ENCODE results near the gene FBXW8.

The FBXW8 gene

DNA sequence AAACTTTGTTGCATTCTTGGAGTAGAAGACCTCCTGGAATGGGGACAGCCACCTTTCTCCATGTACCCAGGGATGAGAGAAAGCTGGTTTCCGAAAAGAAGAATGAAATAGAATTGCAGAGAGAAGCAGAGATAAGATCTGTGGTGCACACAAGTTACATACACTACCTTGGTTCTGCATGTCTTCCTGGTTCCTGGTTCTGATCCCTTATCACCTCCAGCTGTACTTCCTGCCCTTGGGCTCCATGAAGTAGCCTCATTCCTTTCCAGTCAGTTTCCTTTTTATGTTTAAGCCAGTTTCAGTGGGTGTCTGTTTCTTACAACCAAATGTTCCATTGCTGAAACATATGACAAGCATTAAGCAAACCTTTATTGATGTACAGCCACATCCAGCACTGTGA, 69.3 kb downstream of the FBXW8 start:
- Histone ChIP-seq H3K9me3 (ENCODE audit: control insufficient read depth in 1 of 2, low read length in 2 of 2) (no peaks in the 10 kb centered on the region), H3K27me3 (ENCODE audit: low read depth, low read length) (no peaks in the 10 kb centered on the region), H3K36me3 (ENCODE audit: control insufficient read depth in 1 of 2, insufficient read depth in 2 of 2, low read length in 2 of 2) (no peaks in the 10 kb centered on the region), H3K27ac (ENCODE audit: low read length) (no peak overlapping the region), H3K4me3 (ENCODE audit: low read depth in 1 of 2, low read length in 2 of 2) (no peak overlapping the region), H3K4me1 (ENCODE audit: control insufficient read depth in 1 of 2, insufficient read depth in 2 of 2, low read length in 2 of 2) (peaks cover 0 to 6% of the 10 kb centered on the region in 2 donors)

GRCh38 chr12:116982791-116983411, 72.2 kb downstream of the FBXW8 start:
- peak overlapping the region in 1 of 2 donors; percentile 17 for H3K4me3 ChIP-seq (ENCODE audit: low read depth in 1 of 2, low read length in 2 of 2)
- H3K9me3 ChIP-seq (ENCODE audit: control insufficient read depth in 1 of 2, low read length in 2 of 2), result no peaks in the 10 kb centered on the region
- H3K27ac ChIP-seq (ENCODE audit: low read length), result peak overlapping the region; percentile 35
- no peaks in the 10 kb centered on the region for H3K27me3 ChIP-seq (ENCODE audit: low read depth, low read length)
- H3K4me1 ChIP-seq (ENCODE audit: control insufficient read depth in 1 of 2, insufficient read depth in 2 of 2, low read length in 2 of 2), result peaks cover 0 to 6% of the 10 kb centered on the region in 2 donors
- peaks cover 0 to 5% of the 10 kb centered on the region in 2 donors for H3K36me3 ChIP-seq (ENCODE audit: control insufficient read depth in 1 of 2, insufficient read depth in 2 of 2, low read length in 2 of 2)

DNA sequence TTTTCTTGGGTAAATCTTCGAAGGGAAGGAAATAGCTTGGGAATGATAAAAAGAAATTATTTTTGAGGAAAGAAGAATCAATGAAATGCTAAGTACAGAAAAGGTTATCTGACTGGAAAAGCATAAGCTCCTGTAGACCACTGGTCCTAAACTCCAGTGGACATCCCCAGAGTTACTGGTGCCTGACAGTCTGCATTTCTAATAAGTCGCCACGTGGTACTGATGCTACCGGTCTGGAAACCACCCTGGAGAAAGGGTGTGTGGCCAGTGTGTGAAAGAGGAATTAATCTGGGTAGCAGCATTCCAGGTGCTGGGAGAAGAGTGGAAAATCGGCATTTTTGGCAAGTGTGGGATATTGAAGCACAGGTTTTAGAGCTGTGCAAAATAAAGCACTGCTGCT, 73.3 kb downstream of the FBXW8 start:
- H3K27ac ChIP-seq (ENCODE audit: low read length), result no peak overlapping the region
- H3K4me3 ChIP-seq (ENCODE audit: low read depth in 1 of 2, low read length in 2 of 2), result no peak overlapping the region
- H3K9me3 ChIP-seq (ENCODE audit: control insufficient read depth in 1 of 2, low read length in 2 of 2), result no peaks in the 10 kb centered on the region

DNA sequence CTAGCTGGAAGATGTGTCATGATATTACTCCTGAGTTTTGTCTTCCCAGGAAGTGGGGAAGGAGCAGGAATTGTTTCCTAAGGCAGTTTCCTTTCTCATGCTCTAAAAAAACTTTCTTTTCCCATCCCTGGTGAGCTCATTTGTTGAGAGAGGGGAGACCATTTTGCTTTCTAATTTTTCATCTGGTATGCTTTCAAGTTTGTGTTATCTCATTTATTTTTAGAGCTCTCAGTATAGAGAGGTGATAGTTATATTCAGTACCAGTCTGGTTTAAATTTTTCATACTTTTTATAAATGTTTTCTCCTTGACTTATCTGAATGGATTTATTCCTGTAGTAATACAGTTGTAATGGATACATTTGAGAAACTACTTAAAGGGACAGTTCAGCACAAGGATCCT, 79.6 kb downstream of the FBXW8 start:
- no peak overlapping the region for H3K27ac ChIP-seq (ENCODE audit: low read length)
- peaks cover 7 to 36% of the 10 kb centered on the region in 2 donors for H3K36me3 ChIP-seq (ENCODE audit: control insufficient read depth in 1 of 2, insufficient read depth in 2 of 2, low read length in 2 of 2)
- no peaks in the 10 kb centered on the region for H3K9me3 ChIP-seq (ENCODE audit: control insufficient read depth in 1 of 2, low read length in 2 of 2)
- no peak overlapping the region for H3K4me3 ChIP-seq (ENCODE audit: low read depth in 1 of 2, low read length in 2 of 2)
- H3K4me1 ChIP-seq (ENCODE audit: control insufficient read depth in 1 of 2, insufficient read depth in 2 of 2, low read length in 2 of 2), result no peaks in the 10 kb centered on the region
- no peaks in the 10 kb centered on the region for H3K27me3 ChIP-seq (ENCODE audit: low read depth, low read length)

More for the DNA sequence above, 73.3 kb downstream of the FBXW8 start:
- H3K36me3 ChIP-seq (ENCODE audit: control insufficient read depth in 1 of 2, insufficient read depth in 2 of 2, low read length in 2 of 2), result peaks cover under 1 to 16% of the 10 kb centered on the region in 2 donors
- H3K4me1 ChIP-seq (ENCODE audit: control insufficient read depth in 1 of 2, insufficient read depth in 2 of 2, low read length in 2 of 2), result peaks cover 0 to 6% of the 10 kb centered on the region in 2 donors
- H3K27me3 ChIP-seq (ENCODE audit: low read depth, low read length), result no peaks in the 10 kb centered on the region

DNA sequence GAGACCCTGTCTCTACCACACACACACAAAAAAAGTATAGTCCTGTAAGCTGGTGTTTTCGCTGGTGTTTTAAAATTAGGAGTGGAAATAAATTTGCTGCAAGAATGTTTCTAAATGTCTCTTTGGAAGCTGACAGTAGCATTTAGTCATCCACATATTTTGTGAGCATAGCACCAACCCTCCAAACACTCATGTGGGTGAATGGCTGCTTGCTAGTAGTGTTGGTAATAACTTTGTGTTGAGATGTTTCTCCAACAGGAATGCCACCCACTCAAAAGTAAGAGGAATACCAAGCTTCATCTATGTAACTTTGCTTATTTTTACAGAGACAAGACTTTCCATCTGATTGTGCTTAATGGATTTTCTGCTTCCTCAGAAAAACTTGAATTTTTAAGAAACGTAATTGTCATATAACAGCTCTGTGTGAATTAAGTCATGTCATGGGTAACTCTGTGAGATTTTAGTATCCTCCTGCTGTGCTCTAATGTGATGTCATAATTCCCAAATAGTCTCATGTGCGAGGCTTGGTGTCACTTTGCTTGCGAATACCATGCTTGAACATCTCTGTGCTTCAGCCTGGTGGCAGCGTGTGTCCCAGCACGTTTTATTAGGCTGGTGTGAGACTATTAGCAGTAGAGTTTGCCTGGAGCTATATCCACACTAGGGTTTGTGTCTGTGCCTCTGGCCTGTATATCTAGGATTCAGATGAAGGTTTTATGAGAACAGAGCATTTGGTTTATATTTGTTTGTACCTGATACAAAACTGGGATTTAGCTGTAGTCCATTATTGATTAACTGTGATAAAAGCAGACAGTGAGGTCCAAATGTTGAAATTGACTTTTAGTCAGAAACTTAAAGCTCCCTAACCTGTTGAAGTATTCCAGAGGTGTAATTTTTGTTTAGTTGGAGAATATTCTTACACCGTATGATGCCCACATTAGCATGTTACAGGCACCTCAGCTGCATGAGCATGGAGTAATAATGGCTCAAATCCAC, 80.5 kb downstream of the FBXW8 start:
- H3K4me1 ChIP-seq (ENCODE audit: control insufficient read depth in 1 of 2, insufficient read depth in 2 of 2, low read length in 2 of 2), result no peaks in the 10 kb centered on the region
- peaks cover 7 to 36% of the 10 kb centered on the region in 2 donors for H3K36me3 ChIP-seq (ENCODE audit: control insufficient read depth in 1 of 2, insufficient read depth in 2 of 2, low read length in 2 of 2)
- H3K9me3 ChIP-seq (ENCODE audit: control insufficient read depth in 1 of 2, low read length in 2 of 2), result no peaks in the 10 kb centered on the region
- H3K27ac ChIP-seq (ENCODE audit: low read length), result no peak overlapping the region
- no peak overlapping the region for H3K4me3 ChIP-seq (ENCODE audit: low read depth in 1 of 2, low read length in 2 of 2)
- H3K27me3 ChIP-seq (ENCODE audit: low read depth, low read length), result no peaks in the 10 kb centered on the region

DNA sequence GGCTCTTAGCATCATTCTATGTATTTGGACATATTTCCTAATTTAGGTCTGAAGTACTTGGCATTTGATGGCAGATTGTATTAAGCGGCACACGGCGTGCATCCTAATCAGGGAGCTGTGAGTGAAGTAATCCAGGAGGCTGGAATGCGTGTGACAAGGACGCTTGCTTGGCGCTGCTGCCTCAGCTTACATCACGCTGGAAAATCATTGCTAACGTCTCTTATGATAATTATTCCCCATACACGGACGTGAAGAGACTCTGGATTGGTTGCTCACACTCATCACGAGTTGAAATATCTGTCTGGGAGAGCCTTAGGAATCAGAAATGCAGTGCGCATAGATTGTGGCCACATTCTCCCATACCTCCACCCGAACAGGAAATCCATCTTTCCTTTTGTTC, 85.3 kb downstream of the FBXW8 start:
- Histone ChIP-seq H3K4me1 (ENCODE audit: control insufficient read depth in 1 of 2, insufficient read depth in 2 of 2, low read length in 2 of 2) (no peaks in the 10 kb centered on the region), H3K4me3 (ENCODE audit: low read depth in 1 of 2, low read length in 2 of 2) (no peak overlapping the region), H3K36me3 (ENCODE audit: control insufficient read depth in 1 of 2, insufficient read depth in 2 of 2, low read length in 2 of 2) (peaks cover 0 to 2% of the 10 kb centered on the region in 2 donors), H3K27ac (ENCODE audit: low read length) (no peak overlapping the region), H3K27me3 (ENCODE audit: low read depth, low read length) (no peaks in the 10 kb centered on the region), H3K9me3 (ENCODE audit: control insufficient read depth in 1 of 2, low read length in 2 of 2) (no peaks in the 10 kb centered on the region)

GRCh38 chr12:116996621-116997020, 85.9 kb downstream of the FBXW8 start:
- no peaks in the 10 kb centered on the region for H3K9me3 ChIP-seq (ENCODE audit: control insufficient read depth in 1 of 2, low read length in 2 of 2)
- no peaks in the 10 kb centered on the region for H3K36me3 ChIP-seq (ENCODE audit: control insufficient read depth in 1 of 2, insufficient read depth in 2 of 2, low read length in 2 of 2)
- H3K27me3 ChIP-seq (ENCODE audit: low read depth, low read length), result no peaks in the 10 kb centered on the region
- H3K4me3 ChIP-seq (ENCODE audit: low read depth in 1 of 2, low read length in 2 of 2), result no peak overlapping the region
- H3K4me1 ChIP-seq (ENCODE audit: control insufficient read depth in 1 of 2, insufficient read depth in 2 of 2, low read length in 2 of 2), result no peaks in the 10 kb centered on the region
- H3K27ac ChIP-seq (ENCODE audit: low read length), result no peak overlapping the region

DNA sequence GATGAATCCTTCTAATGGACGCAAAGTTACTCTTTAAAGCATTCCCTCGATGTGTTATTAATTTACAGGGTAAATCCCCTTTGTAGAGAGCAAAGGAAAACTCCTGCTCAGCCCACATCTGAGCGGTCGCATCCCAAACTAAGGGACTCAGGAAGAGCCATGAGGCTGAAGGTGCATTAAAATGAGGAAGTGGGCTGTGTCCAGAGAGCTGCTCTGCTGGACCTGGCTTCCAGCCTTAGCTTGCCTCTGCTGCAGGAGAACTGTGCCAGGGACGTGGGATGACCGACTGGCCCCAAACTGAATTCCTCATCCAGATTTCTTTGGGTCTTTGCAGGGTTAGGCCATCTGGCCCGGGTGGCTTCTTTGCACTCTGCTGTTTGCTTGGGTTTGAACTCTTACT, 88.3 kb downstream of the FBXW8 start:
- no peaks in the 10 kb centered on the region for H3K27me3 ChIP-seq (ENCODE audit: low read depth, low read length)
- no peaks in the 10 kb centered on the region for H3K4me1 ChIP-seq (ENCODE audit: control insufficient read depth in 1 of 2, insufficient read depth in 2 of 2, low read length in 2 of 2)
- H3K4me3 ChIP-seq (ENCODE audit: low read depth in 1 of 2, low read length in 2 of 2), result no peak overlapping the region
- H3K9me3 ChIP-seq (ENCODE audit: control insufficient read depth in 1 of 2, low read length in 2 of 2), result no peaks in the 10 kb centered on the region
- H3K36me3 ChIP-seq (ENCODE audit: control insufficient read depth in 1 of 2, insufficient read depth in 2 of 2, low read length in 2 of 2), result no peaks in the 10 kb centered on the region
- no peak overlapping the region for H3K27ac ChIP-seq (ENCODE audit: low read length)

DNA sequence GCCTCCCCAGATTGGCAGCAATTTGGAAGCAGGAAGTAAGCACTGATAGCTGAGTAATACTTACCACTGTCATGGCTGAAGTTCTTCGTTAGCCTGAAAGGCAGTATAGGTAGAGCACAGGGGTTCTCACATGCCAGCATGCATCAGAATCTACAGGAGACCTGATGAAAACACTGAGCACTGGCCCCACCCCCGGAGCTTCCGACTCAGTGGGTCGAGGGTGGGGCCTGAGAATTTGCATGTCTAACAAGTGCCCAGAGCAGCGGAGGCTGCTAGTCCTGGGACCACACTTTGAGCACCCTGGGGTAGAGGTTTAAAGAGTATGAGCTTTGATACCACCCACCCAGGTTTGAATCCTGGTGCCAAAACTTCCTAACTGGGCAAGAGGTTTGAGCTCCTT, 89.6 kb downstream of the FBXW8 start:
- Histone ChIP-seq H3K27ac (ENCODE audit: low read length) (no peak overlapping the region), H3K27me3 (ENCODE audit: low read depth, low read length) (no peaks in the 10 kb centered on the region), H3K9me3 (ENCODE audit: control insufficient read depth in 1 of 2, low read length in 2 of 2) (no peaks in the 10 kb centered on the region), H3K36me3 (ENCODE audit: control insufficient read depth in 1 of 2, insufficient read depth in 2 of 2, low read length in 2 of 2) (peaks cover 9 to 11% of the 10 kb centered on the region in 2 donors), H3K4me3 (ENCODE audit: low read depth in 1 of 2, low read length in 2 of 2) (no peak overlapping the region), H3K4me1 (ENCODE audit: control insufficient read depth in 1 of 2, insufficient read depth in 2 of 2, low read length in 2 of 2) (no peaks in the 10 kb centered on the region)

GRCh38 chr12:117002051-117002817, 91.5 kb downstream of the FBXW8 start:
- peaks cover 16 to 23% of the 10 kb centered on the region in 2 donors for H3K36me3 ChIP-seq (ENCODE audit: control insufficient read depth in 1 of 2, insufficient read depth in 2 of 2, low read length in 2 of 2)
- H3K27me3 ChIP-seq (ENCODE audit: low read depth, low read length), result no peaks in the 10 kb centered on the region
- no peaks in the 10 kb centered on the region for H3K4me1 ChIP-seq (ENCODE audit: control insufficient read depth in 1 of 2, insufficient read depth in 2 of 2, low read length in 2 of 2)
- no peak overlapping the region for H3K27ac ChIP-seq (ENCODE audit: low read length)
- H3K4me3 ChIP-seq (ENCODE audit: low read depth in 1 of 2, low read length in 2 of 2), result no peak overlapping the region
- H3K9me3 ChIP-seq (ENCODE audit: control insufficient read depth in 1 of 2, low read length in 2 of 2), result no peaks in the 10 kb centered on the region

- peaks cover 16 to 27% of the 10 kb centered on the region in 2 donors for H3K36me3 ChIP-seq (ENCODE audit: control insufficient read depth in 1 of 2, insufficient read depth in 2 of 2, low read length in 2 of 2)
- no peaks in the 10 kb centered on the region for H3K4me1 ChIP-seq (ENCODE audit: control insufficient read depth in 1 of 2, insufficient read depth in 2 of 2, low read length in 2 of 2)
- no peak overlapping the region for H3K27ac ChIP-seq (ENCODE audit: low read length)
- H3K27me3 ChIP-seq (ENCODE audit: low read depth, low read length), result no peaks in the 10 kb centered on the region
- H3K9me3 ChIP-seq (ENCODE audit: control insufficient read depth in 1 of 2, low read length in 2 of 2), result no peaks in the 10 kb centered on the region
- no peak overlapping the region for H3K4me3 ChIP-seq (ENCODE audit: low read depth in 1 of 2, low read length in 2 of 2)
Observed at GRCh38 chr12:117003883-117004404, 93.2 kb downstream of the FBXW8 start.
